ENCODE measurements around the gene MAPKAP1.

MAPKAP1 gene

GRCh38 chr9:125564631-125565030, 142.4 kb downstream of the MAPKAP1 start:
- no peak overlapping the region for H3K4me3 ChIP-seq (replicated peaks; ENCODE audit: insufficient read depth, low read length)
- TF ChIP-seq POLR2AphosphoS5 (IDR thresholded peaks at IDR 0.05; ENCODE audit: low read depth): no peak
- no peak for TF ChIP-seq SPI1 (IDR thresholded peaks at IDR 0.05; ENCODE audit: borderline replicate concordance, low read depth)
- TF ChIP-seq, protein P1, sequence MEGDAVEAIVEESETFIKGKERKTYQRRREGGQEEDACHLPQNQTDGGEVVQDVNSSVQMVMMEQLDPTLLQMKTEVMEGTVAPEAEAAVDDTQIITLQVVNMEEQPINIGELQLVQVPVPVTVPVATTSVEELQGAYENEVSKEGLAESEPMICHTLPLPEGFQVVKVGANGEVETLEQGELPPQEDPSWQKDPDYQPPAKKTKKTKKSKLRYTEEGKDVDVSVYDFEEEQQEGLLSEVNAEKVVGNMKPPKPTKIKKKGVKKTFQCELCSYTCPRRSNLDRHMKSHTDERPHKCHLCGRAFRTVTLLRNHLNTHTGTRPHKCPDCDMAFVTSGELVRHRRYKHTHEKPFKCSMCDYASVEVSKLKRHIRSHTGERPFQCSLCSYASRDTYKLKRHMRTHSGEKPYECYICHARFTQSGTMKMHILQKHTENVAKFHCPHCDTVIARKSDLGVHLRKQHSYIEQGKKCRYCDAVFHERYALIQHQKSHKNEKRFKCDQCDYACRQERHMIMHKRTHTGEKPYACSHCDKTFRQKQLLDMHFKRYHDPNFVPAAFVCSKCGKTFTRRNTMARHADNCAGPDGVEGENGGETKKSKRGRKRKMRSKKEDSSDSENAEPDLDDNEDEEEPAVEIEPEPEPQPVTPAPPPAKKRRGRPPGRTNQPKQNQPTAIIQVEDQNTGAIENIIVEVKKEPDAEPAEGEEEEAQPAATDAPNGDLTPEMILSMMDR (IDR thresholded peaks at IDR 0.05; ENCODE audit: insufficient read depth, low read length): no peak
- no peak for TF ChIP-seq GABPA (IDR thresholded peaks at IDR 0.05; ENCODE audit: low read depth)
- TF ChIP-seq, protein P2, sequence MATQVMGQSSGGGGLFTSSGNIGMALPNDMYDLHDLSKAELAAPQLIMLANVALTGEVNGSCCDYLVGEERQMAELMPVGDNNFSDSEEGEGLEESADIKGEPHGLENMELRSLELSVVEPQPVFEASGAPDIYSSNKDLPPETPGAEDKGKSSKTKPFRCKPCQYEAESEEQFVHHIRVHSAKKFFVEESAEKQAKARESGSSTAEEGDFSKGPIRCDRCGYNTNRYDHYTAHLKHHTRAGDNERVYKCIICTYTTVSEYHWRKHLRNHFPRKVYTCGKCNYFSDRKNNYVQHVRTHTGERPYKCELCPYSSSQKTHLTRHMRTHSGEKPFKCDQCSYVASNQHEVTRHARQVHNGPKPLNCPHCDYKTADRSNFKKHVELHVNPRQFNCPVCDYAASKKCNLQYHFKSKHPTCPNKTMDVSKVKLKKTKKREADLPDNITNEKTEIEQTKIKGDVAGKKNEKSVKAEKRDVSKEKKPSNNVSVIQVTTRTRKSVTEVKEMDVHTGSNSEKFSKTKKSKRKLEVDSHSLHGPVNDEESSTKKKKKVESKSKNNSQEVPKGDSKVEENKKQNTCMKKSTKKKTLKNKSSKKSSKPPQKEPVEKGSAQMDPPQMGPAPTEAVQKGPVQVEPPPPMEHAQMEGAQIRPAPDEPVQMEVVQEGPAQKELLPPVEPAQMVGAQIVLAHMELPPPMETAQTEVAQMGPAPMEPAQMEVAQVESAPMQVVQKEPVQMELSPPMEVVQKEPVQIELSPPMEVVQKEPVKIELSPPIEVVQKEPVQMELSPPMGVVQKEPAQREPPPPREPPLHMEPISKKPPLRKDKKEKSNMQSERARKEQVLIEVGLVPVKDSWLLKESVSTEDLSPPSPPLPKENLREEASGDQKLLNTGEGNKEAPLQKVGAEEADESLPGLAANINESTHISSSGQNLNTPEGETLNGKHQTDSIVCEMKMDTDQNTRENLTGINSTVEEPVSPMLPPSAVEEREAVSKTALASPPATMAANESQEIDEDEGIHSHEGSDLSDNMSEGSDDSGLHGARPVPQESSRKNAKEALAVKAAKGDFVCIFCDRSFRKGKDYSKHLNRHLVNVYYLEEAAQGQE (IDR thresholded peaks at IDR 0.05; ENCODE audit: insufficient replicate concordance, low read depth): no peak
- DNase-seq (ENCODE audit: low read depth in 1 of 2, low spot score in 1 of 2): no peak
- no peaks in the 10 kb centered on the region for H3K27me3 ChIP-seq (ENCODE audit: insufficient read depth, poor library complexity, severe bottlenecking)
- H3K27ac ChIP-seq (replicated peaks): no peak overlapping the region

DNA sequence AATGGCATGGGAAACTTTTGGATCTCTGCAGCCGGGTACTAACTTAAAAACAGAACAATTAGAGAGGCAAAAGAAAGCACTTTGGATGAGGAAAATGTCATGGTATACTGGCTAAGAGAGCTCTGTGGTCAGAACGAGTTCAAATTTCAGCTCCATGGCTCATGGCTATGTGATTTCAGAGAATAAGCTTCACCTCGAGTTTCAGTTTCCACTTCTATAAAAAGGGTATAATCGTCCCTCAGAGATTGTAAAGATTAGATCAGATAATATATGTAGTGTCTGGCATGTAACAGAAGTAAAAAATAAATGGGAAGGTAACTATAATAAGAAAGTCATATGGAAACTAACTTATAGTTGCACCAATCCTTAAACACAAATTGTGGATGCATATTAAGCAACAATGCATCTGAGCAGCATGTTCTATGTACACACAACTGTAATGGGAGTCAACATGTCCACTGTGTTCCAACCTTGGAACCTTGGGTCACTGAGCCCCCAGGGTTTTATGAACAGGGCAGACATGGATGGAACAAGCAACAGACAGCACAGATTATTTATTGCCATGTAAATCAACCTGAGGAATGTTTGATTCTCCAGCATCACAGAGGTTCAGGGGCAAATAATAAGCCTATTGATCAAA, 145.4 kb downstream of the MAPKAP1 start:
- Histone ChIP-seq H3K4me3 (replicated peaks; ENCODE audit: insufficient read depth, low read length) (no peak overlapping the region), H3K27me3 (ENCODE audit: insufficient read depth, poor library complexity, severe bottlenecking) (no peaks in the 10 kb centered on the region), H3K27ac (replicated peaks) (no peak overlapping the region)
- DNase-seq (ENCODE audit: low read depth in 1 of 2, low spot score in 1 of 2): no peak
- no peak for TF ChIP-seq GABPA (IDR thresholded peaks at IDR 0.05; ENCODE audit: low read depth)

DNA sequence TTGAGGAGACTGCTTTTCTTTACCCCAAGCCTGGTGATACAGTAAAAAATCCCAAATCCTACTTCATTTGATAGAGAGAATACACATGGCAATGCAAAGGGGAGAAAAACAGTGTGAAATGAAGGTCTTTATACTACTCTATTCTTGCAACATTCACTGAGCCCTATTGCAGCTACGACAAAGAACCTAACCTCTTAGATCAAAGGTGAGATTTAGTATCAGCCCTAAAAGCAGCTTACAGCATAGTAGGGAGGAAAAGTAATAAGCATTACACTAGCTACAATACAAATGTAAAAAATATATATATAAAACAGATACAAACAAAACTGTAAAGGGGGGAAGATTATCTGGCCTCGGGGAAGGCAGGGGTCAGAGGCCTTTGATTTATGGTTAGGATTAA, 147.1 kb downstream of the MAPKAP1 start:
- Histone ChIP-seq H3K27me3 (ENCODE audit: insufficient read depth, poor library complexity, severe bottlenecking) (no peaks in the 10 kb centered on the region), H3K27ac (replicated peaks) (no peak overlapping the region), H3K4me3 (replicated peaks; ENCODE audit: insufficient read depth, low read length) (no peak overlapping the region)
- TF ChIP-seq, protein P1 (IDR thresholded peaks at IDR 0.05; ENCODE audit: insufficient read depth, low read length): no peak
- TF ChIP-seq, protein P2 (IDR thresholded peaks at IDR 0.05; ENCODE audit: insufficient replicate concordance, low read depth): no peak
- no peak for DNase-seq (ENCODE audit: low read depth in 1 of 2, low spot score in 1 of 2)

DNA sequence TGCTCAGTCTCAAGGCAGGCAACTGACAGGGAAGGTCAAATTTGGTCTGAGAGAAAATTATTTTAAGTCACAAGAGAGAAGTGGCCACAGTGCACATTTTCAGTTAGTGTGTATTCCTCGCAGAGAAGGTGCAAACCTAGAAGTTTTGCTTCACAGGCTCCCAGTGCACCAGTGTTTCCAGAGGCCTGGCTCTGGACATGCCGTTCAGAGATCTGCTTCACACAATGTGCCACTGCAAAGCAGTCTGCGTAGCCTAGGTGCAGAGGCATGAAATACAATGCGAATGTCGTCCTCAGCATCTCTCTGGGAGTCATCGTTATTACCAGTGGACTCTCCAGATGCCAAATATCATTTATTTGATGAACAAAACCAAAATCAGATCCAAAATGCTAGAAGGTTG, 147.8 kb downstream of the MAPKAP1 start:
- TF ChIP-seq SPI1 (IDR thresholded peaks at IDR 0.05; ENCODE audit: borderline replicate concordance, low read depth) (no peak), POLR2AphosphoS5 (IDR thresholded peaks at IDR 0.05; ENCODE audit: low read depth) (no peak), GABPA (IDR thresholded peaks at IDR 0.05; ENCODE audit: low read depth) (no peak)
- TF ChIP-seq, protein P1 (IDR thresholded peaks at IDR 0.05; ENCODE audit: insufficient read depth, low read length): no peak
- TF ChIP-seq, protein P2 (IDR thresholded peaks at IDR 0.05; ENCODE audit: insufficient replicate concordance, low read depth): no peak
- Histone ChIP-seq H3K27me3 (ENCODE audit: insufficient read depth, poor library complexity, severe bottlenecking) (no peaks in the 10 kb centered on the region), H3K4me3 (replicated peaks; ENCODE audit: insufficient read depth, low read length) (no peak overlapping the region), H3K27ac (replicated peaks) (no peak overlapping the region)
- DNase-seq (ENCODE audit: low read depth in 1 of 2, low spot score in 1 of 2): no peak

All from HL-60 (cell line).